Skeletal muscle tissue (tissue), 4 donors: ENCODE measurements around the gene SMCO3. TPM values are rescaled to one million over a fixed set of nuclear protein-coding genes. Genes with fewer than 3 reads are reported as not detected.
A peak's percentile ranks its signal among the peaks of the same experiment; 100 is the strongest.

Source experiments
- H3K27ac ChIP-seq: one replicate; pipeline ENCODE4 v1.7.0; 2013; ENCODE audit warnings: mild to moderate bottlenecking, low read depth, low read length, inconsistent platforms
- H3K27me3 ChIP-seq, 3 donors: one replicate each; pipeline ENCODE4 v1.7.0; 2013; ENCODE audit warnings: low read length in 3 of 3; ENCODE audit not compliant: control insufficient read depth in 3 of 3, insufficient read depth in 3 of 3
- H3K36me3 ChIP-seq, 3 donors: one replicate each; pipeline ENCODE4 v1.7.0; 2013; ENCODE audit warnings: low read length in 3 of 3; ENCODE audit not compliant: control insufficient read depth in 3 of 3, insufficient read depth in 3 of 3
- H3K4me1 ChIP-seq, 3 donors: one replicate each; pipeline ENCODE4 v1.7.0; 2013; ENCODE audit warnings: low read length in 3 of 3, mild to moderate bottlenecking in 3 of 3; ENCODE audit not compliant: control insufficient read depth in 3 of 3, insufficient read depth in 3 of 3
- H3K4me3 ChIP-seq, 3 donors: one replicate each; pipeline ENCODE4 v1.7.0; 2013; ENCODE audit warnings: low read length in 3 of 3
- H3K9ac ChIP-seq, 3 donors: one replicate each; pipeline ENCODE4 v1.7.0; 2013; ENCODE audit warnings: low read length in 3 of 3, mild to moderate bottlenecking in 3 of 3, moderate library complexity in 2 of 3, low read depth in 1 of 3
- H3K9me3 ChIP-seq, 3 donors: one replicate each; pipeline ENCODE4 v1.7.0; 2013; ENCODE audit warnings: low read length in 3 of 3; ENCODE audit not compliant: control insufficient read depth in 3 of 3
- total RNA-seq: library from RNA; depleted of rRNA; stranded (reverse); fragments of >200 nt; gene quantifications from one replicate; pipeline ENCODE4 v1.2.3, GENCODE V29; 2014
- donor health status: Osteomylitis.

Gene SMCO3
- total RNA-seq, 1 donor from 2014 or later: 0.52 TPM

DNA sequence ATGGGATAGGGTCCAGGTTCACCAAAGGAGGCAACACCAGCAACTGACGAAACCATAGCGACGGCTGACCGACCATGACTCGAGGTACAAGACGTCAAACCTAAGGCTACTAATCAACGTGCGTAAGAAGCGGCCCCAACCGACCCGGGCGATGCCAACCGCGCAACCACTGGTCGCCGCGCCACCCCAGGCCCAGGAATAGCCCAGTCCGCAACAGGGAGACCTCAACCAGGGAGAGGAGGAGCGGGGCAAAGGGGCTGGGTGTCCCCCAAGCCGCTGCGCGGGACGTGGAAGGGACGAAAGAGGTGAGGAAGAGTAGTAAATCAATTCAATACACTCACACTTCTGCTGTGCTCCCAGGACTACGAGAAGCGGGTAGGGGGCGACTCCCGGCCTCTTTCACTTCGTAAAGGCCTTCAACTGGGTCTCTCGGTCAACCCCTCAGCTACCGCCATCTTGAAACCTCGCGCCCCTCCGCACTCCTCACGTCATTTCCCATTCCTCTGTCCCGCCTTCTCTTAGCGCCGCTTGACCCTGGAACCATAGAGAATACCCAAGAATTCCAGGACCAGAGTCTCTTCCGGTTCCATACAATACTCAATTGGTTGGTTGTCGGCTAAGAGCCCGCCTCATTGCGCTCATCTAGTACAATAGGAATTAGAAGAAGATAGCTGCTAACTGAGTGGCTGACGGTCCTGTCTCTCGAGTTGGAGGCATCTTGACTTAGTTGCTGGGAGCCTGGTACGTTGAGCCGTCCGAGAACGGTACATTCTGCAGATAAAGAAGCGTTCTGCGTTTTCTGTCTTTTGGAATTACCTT is 10.8 kb downstream of the SMCO3 start, which contains the start of the genes C12orf60 and WBP11:
Gene C12orf60 (plus strand): TSS at position 660 of the 819 bp plus-strand sequence. CDS start 19,266 bp downstream, outside the sequence.
Gene WBP11 (minus strand): TSS at position 468 of the 819 bp plus-strand sequence. CDS start 2,095 bp downstream, outside the sequence.
- peaks cover 4 to 16% (median 6%) of the 10 kb centered on the region in 3 donors for H3K4me1 ChIP-seq
- peaks cover 6 to 14% (median 13%) of the 10 kb centered on the region in 3 donors for H3K36me3 ChIP-seq
- H3K27me3 ChIP-seq: no peaks in the 10 kb centered on the region
- no peaks in the 10 kb centered on the region for H3K9me3 ChIP-seq
- peak within 1 kb of the TSS; percentile 96 for H3K27ac ChIP-seq
- peak within 1 kb of the TSS; percentile 95 to 99 (median 97) for H3K9ac ChIP-seq
- H3K4me3 ChIP-seq: peak within 1 kb of the TSS; percentile 96 to 97 (median 96)

DNA sequence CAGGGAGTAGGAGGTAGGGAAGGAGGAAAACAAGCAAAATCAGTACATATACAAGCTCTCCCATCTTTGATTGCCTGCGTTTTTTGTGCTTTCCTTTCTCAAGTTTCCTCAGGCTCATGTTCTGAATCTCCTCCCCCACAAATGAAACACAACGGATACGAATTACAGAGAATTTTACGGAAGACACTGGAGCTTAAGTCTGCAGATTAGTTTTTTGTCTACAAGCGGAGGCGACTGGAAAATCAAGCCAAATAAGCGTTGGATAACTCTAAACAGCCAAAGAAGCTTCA is 11.3 kb downstream of the SMCO3 start:
- Histone ChIP-seq H3K9ac (peak overlapping the region; percentile 95 to 99 (median 97)), H3K27me3 (no peaks in the 10 kb centered on the region), H3K4me1 (peaks cover 4 to 16% (median 6%) of the 10 kb centered on the region in 3 donors), H3K36me3 (peaks cover 6 to 19% (median 19%) of the 10 kb centered on the region in 3 donors), H3K9me3 (no peaks in the 10 kb centered on the region), H3K4me3 (peak overlapping the region; percentile 96 to 97 (median 96)), H3K27ac (peak overlapping the region; percentile 96)

DNA sequence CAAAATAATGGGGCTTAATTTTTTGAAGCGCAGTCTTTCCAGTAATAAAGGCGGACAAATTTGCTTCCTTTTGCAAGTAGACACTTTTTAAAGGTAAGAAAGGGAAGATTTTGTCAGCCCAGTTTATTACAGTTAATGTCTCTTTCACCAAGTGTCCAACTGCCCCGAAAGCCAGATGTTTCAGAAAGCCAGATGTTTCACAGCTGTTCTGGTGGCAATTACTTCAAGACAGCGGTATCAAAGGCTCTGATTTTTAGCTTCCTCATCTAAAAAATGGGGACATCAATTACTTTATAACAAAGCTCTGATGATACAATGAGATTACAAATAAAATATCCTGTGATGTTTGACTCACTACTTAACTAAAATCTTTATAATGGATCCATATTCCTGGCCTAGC is 11.7 kb downstream of the SMCO3 start:
- Histone ChIP-seq H3K9me3 (no peaks in the 10 kb centered on the region), H3K9ac (peak overlapping the region in 1 of 3 donors; percentile 99), H3K4me3 (peak overlapping the region; percentile 96 to 97 (median 96)), H3K4me1 (peaks cover 4 to 16% (median 6%) of the 10 kb centered on the region in 3 donors), H3K27me3 (no peaks in the 10 kb centered on the region), H3K27ac (peak overlapping the region; percentile 96), H3K36me3 (peaks cover 6 to 23% (median 23%) of the 10 kb centered on the region in 3 donors)

DNA sequence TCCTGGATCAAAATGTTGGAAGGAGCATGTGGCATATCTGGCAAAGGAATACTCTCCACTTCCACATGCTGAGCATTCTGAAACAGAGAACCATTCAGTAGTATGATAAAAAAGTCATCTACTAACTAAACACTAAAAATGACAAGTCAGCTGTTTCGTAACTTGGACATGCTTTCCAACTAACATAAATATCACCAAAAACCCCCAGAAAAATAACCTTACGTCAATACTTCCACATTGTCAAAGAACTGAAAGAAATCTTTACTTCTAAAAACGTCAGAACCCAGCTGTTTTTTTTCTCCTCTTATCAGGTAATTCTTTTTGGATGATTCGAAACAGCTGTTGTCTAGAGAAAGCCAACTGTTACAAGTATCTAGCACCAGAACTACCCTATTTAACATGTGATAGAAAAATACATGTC is 18.9 kb downstream of the SMCO3 start:
- Histone ChIP-seq H3K9ac (no peak overlapping the region), H3K9me3 (no peaks in the 10 kb centered on the region), H3K36me3 (peaks cover 35 to 80% (median 68%) of the 10 kb centered on the region in 3 donors), H3K4me1 (no peaks in the 10 kb centered on the region), H3K27me3 (no peaks in the 10 kb centered on the region), H3K4me3 (no peak overlapping the region), H3K27ac (no peak overlapping the region)

DNA sequence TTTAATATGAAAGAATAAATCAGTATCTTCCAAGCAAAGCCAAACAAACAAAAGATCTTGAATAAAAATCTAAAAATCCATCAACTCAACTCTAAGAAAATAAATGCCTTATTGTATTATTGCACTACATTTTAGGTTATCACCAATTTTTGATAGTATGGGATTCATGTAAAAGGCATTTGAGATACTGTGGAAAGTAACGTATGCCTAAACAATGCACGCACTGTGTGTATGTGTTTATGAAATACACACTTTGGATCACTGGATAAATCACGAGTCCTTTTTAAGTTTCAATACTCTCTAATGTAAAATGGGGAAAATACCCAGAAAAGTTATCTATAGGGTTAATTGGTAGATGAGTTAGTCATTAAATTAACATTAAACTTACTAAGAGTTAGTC is 28.4 kb downstream of the SMCO3 start:
- H3K9ac ChIP-seq: no peak overlapping the region
- no peaks in the 10 kb centered on the region for H3K4me1 ChIP-seq
- no peaks in the 10 kb centered on the region for H3K27me3 ChIP-seq
- no peak overlapping the region for H3K4me3 ChIP-seq
- H3K36me3 ChIP-seq: peaks cover 35 to 48% (median 47%) of the 10 kb centered on the region in 3 donors
- no peak overlapping the region for H3K27ac ChIP-seq
- no peaks in the 10 kb centered on the region for H3K9me3 ChIP-seq

DNA sequence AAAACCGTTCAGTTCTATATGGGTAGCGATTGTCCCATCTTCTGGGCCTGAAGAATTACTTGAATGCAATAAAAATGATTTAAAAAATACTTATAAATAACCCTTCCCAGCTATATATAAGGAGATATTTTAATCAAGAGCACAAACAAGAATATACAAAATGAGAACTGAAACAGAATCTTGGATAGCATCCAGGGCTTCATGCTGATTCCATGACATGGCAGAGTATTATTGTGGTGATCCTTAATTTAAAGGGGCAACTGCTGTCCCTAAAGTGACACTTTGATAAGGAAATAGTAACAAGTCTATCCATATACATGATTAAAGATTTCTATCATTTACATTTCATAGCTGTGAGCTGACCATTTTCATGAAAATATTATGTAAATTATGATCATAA is 29.5 kb downstream of the SMCO3 start:
- Histone ChIP-seq H3K9me3 (no peaks in the 10 kb centered on the region), H3K36me3 (peaks cover 24 to 38% (median 36%) of the 10 kb centered on the region in 3 donors), H3K9ac (no peak overlapping the region), H3K27me3 (no peaks in the 10 kb centered on the region), H3K4me1 (no peaks in the 10 kb centered on the region), H3K4me3 (no peak overlapping the region), H3K27ac (no peak overlapping the region)

DNA sequence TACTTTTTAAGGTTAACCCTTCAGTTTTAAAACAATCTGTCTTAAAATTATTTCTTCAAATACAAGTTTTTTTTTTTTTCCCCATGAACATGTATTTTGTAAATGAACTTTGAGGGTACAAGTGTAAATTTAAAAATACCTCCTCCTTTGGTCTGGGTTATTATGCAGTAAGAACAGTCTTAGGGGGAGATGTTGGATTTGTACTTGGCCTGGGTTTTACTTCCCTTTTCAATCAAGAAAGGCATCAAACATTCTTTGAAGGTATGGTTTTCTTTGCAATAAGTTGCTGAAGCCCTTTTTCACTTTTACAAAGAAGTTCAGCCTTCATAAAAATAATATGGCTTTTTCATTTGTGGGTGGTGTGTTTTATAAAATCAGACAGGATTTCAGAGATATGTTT is 31.2 kb downstream of the SMCO3 start:
- Histone ChIP-seq H3K27me3 (no peaks in the 10 kb centered on the region), H3K4me3 (no peak overlapping the region), H3K4me1 (no peaks in the 10 kb centered on the region)

DNA sequence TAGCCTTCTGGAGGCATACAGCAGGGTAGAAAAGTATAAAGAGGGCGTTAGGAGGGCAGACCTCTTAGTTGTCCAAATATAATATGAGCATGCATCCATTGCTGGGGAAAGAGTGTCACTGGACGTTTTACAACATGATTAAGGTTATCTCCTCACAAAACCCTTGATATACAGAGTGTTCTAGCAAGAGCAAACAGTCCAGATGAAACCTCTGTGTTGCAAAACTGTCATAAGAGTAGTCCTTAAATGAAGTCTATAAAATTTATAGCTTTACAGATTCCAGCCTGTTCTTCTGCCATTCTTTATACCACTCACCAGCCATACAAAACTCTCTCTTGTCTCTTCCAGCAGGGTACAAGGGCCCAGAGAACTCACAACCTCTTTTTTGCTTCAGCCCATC is 32.4 kb downstream of the SMCO3 start:
- H3K4me3 ChIP-seq: no peak overlapping the region
- no peak overlapping the region for H3K27ac ChIP-seq
- H3K36me3 ChIP-seq: peaks cover 3 to 12% (median 9%) of the 10 kb centered on the region in 3 donors
- no peaks in the 10 kb centered on the region for H3K9me3 ChIP-seq
- H3K4me1 ChIP-seq: no peaks in the 10 kb centered on the region
- H3K9ac ChIP-seq: no peak overlapping the region
- no peaks in the 10 kb centered on the region for H3K27me3 ChIP-seq

More for the DNA sequence above, 31.2 kb downstream of the SMCO3 start:
- no peak overlapping the region for H3K9ac ChIP-seq
- H3K9me3 ChIP-seq: no peaks in the 10 kb centered on the region
- no peak overlapping the region for H3K27ac ChIP-seq
- H3K36me3 ChIP-seq: peaks cover 11 to 24% (median 21%) of the 10 kb centered on the region in 3 donors

DNA sequence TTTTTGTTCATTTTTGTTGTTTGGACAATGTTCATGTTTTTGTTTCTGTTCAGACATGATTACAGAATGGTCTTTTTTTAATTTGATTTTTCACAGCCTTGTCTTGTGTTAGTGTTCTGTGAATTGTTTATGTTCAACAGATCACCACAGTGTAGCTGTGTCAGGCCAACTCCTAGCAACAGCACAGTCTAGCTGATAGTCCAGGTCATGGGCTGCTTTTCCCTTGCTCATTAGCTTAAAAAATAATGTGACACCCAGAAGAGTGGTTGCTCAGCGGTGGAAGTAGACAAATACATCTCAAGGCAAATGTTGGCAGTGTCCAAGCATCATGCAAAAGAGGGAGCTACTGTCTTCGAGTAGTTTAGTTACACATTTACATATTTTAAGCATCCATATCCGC is 33.1 kb downstream of the SMCO3 start:
- H3K4me1 ChIP-seq: peaks cover 0 to 6% (median 0%) of the 10 kb centered on the region in 3 donors
- peaks cover 3 to 8% (median 7%) of the 10 kb centered on the region in 3 donors for H3K36me3 ChIP-seq
- H3K27me3 ChIP-seq: no peaks in the 10 kb centered on the region
- no peak overlapping the region for H3K27ac ChIP-seq
- H3K9me3 ChIP-seq: no peaks in the 10 kb centered on the region
- no peak overlapping the region for H3K4me3 ChIP-seq
- no peak overlapping the region for H3K9ac ChIP-seq

DNA sequence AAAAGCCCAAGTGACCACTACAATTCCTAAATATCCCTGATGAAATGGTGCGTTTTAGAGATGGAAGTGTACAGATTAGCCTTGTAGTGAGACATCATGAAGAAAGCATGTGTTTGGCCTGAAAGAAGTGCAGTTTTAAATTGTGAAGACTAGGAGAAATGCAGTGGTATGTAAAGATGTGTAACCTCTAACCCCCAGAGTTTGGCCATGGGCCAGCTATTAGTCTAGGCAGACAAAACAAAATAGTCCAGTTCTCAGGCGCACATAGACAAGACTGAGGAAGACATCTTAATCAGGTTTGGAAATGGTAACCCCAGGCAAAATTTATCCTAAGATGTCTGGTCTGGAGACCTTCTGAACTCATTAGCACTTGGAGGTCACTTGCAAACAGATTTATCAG is 34.1 kb downstream of the SMCO3 start:
- Histone ChIP-seq H3K4me3 (no peak overlapping the region), H3K9me3 (no peaks in the 10 kb centered on the region), H3K27ac (no peak overlapping the region), H3K4me1 (peaks cover 0 to 15% (median 3%) of the 10 kb centered on the region in 3 donors), H3K27me3 (no peaks in the 10 kb centered on the region), H3K9ac (no peak overlapping the region), H3K36me3 (peaks cover 0 to 2% (median under 1%) of the 10 kb centered on the region in 3 donors)
